Lower leg skin (tissue), 4 donors: Measurements from ENCODE around the gene NRXN3. TPM values are rescaled to one million over a fixed set of nuclear protein-coding genes. Genes with fewer than 3 reads are reported as not detected.

ENCODE experiments used
- DNase-seq, 2 donors: peaks; one replicate each; pipeline ENCODE4 v3.0.0-alpha.2; 2019; ENCODE audit warnings: low spot score in 2 of 2
- H3K4me3 ChIP-seq: fragments of 200-600 bp; sonication (generic); 2 replicates; pipeline ENCODE4 v1.5.1; 2017; ENCODE audit warnings: mild to moderate bottlenecking, low read depth; ENCODE audit not compliant: poor library complexity, severe bottlenecking
- POLR2A ChIP-seq, 2 donors: fragments of 450-650 bp; IDR thresholded peaks; one replicate each; pipeline ENCODE4 v1.6.1; 2016 to 2017; ENCODE audit warnings: antibody characterized with exemption in 2 of 2, mild to moderate bottlenecking in 1 of 2, moderate library complexity in 1 of 2
- WGBS, 2 donors: methylation state at CpG; one replicate each; pipeline ENCODE4 v1.1.5; 2018; 5-methylcytosine and 5-hydroxymethylcytosine counted together
- intact Hi-C: fragments of 100-400 bp; cut with DNase I; formaldehyde crosslinking; loops from one replicate; pipeline ENCODE4 v1.15.0; 2023; ENCODE audit warnings: low total_unique reads
- total RNA-seq, 4 donors: library from RNA; depleted of rRNA; stranded (reverse); fragments of >200 nt; gene quantifications; one replicate each; pipeline ENCODE4 v1.1.0, GENCODE V29; 2016
- TF ChIP-seq, protein P1 (sequence below), 3 donors: fragments of 450-650 bp; IDR thresholded peaks; one replicate each; pipeline ENCODE4 v1.5.1; 2016; ENCODE audit warnings: antibody characterized with exemption in 3 of 3, mild to moderate bottlenecking in 3 of 3, moderate library complexity in 2 of 3

NRXN3 gene
- total RNA-seq, 4 donors from 2014 or later, result 0.61 to 2.4 (median 1.7) TPM

GRCh38 chr14:78644824-78645559, 474.8 kb downstream of the NRXN3 start:
- no peak for DNase-seq
- intact Hi-C loops, result no loop called here
- H3K4me3 ChIP-seq, result no peak overlapping the region
- no peak for TF ChIP-seq POLR2A (IDR thresholded peaks at IDR 0.05)
- TF ChIP-seq, protein P1, sequence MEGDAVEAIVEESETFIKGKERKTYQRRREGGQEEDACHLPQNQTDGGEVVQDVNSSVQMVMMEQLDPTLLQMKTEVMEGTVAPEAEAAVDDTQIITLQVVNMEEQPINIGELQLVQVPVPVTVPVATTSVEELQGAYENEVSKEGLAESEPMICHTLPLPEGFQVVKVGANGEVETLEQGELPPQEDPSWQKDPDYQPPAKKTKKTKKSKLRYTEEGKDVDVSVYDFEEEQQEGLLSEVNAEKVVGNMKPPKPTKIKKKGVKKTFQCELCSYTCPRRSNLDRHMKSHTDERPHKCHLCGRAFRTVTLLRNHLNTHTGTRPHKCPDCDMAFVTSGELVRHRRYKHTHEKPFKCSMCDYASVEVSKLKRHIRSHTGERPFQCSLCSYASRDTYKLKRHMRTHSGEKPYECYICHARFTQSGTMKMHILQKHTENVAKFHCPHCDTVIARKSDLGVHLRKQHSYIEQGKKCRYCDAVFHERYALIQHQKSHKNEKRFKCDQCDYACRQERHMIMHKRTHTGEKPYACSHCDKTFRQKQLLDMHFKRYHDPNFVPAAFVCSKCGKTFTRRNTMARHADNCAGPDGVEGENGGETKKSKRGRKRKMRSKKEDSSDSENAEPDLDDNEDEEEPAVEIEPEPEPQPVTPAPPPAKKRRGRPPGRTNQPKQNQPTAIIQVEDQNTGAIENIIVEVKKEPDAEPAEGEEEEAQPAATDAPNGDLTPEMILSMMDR (IDR thresholded peaks at IDR 0.05), result no peak
- WGBS, 2 donors, result 72 to 78% methylated on average over 22 of the region's 22 CpGs

DNA sequence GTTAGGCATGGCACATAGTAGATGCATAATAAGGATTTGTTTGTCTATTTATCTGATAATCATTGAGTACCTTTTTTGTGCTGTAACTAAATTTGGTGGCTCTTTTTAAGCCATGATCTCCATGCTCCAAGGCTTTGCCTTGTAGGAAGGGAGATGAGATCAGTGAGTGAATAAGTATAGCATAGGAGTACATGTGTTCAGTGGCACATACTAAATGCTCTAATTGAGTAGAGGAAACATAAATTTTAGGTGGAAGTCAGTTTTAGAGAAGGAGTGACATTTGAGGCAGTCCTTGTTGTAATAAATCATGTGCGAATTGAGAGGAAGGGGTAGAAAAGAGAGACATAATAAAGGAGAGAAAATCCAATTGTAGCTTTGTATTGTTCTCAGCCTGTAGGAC, 482.6 kb downstream of the NRXN3 start:
- H3K4me3 ChIP-seq, result no peak overlapping the region
- no peak for TF ChIP-seq POLR2A (IDR thresholded peaks at IDR 0.05)
- TF ChIP-seq, protein P1 (IDR thresholded peaks at IDR 0.05), result no peak
- 90 to 94% methylated on average over 1 of the region's 1 CpG for WGBS, 2 donors
- intact Hi-C loops, result no loop called here
- no peak for DNase-seq

- intact Hi-C loops, result no loop called here
- no peak for TF ChIP-seq POLR2A (IDR thresholded peaks at IDR 0.05)
- TF ChIP-seq, protein P1 (IDR thresholded peaks at IDR 0.05), result no peak
- 95 to 100% methylated on average over 1 of the region's 1 CpG for WGBS, 2 donors
- DNase-seq, result no peak
- no peak overlapping the region for H3K4me3 ChIP-seq
Measured at GRCh38 chr14:78653173-78653572, 483.0 kb downstream of the NRXN3 start.

DNA sequence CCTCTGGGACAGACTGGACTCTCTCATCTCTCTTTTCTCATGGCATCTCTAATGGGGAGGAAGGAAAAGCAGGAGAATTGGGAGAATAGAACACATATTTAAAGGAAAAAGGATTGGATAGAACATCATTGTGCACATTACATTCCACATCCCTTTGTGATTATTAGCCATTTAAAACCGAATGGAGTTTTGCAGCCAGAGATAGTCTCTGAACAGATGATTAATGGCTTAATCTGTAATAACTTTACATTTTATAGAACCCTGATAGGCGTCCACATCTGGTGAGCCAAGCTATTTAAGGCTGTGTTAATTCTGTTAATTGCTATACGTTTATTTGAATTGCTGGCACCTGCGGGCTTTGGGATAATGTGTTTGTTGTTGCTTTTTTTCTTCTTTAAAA, 487.3 kb downstream of the NRXN3 start:
- 60% methylated on average over 4 of the region's 4 CpGs for WGBS, 2 donors
- no peak for DNase-seq
- H3K4me3 ChIP-seq, result no peak overlapping the region
- TF ChIP-seq, protein P1 (IDR thresholded peaks at IDR 0.05), result no peak
- TF ChIP-seq POLR2A (IDR thresholded peaks at IDR 0.05), result no peak
- intact Hi-C loops, result no loop called here

DNA sequence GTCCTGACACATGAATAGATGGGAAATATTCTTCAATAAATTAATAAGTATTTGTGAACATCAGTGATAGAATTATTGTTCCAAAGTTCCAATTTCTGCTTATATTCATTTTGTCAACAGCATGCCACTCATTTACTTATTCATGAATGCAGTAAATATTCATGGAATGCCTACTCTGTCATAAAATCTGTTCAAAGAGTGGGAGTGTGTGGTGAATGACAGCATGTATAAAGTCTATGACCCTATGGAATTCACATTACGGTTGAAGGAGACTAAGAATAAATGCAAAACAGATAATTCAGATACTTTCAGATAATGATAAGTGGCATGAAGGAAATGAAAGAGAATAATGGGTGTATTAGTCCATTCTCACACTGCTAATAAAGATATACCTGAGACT, 494.7 kb downstream of the NRXN3 start:
- WGBS, 2 donors, result 42 to 50% methylated on average over 1 of the region's 1 CpG
- no peak for DNase-seq
- no peak overlapping the region for H3K4me3 ChIP-seq
- intact Hi-C loops, result no loop called here
- no peak for TF ChIP-seq POLR2A (IDR thresholded peaks at IDR 0.05)
- TF ChIP-seq, protein P1 (IDR thresholded peaks at IDR 0.05), result no peak
